Measurements from ENCODE around the gene COL4A5.

The COL4A5 gene

GRCh38 chrX:108734426-108734825 is 294.8 kb downstream of the COL4A5 start:
- H3K4me1 Mint-ChIP-seq (ENCODE audit: low read depth): no peaks in the 10 kb centered on the region
- DNase-seq: no peak
- no peak overlapping the region for H3K27ac Mint-ChIP-seq
- peaks cover 83% of the 10 kb centered on the region for H3K27me3 Mint-ChIP-seq
- H3K36me3 Mint-ChIP-seq (ENCODE audit: low read depth): no peaks in the 10 kb centered on the region
- no peaks in the 10 kb centered on the region for H3K9me3 Mint-ChIP-seq
- no peak overlapping the region for H3K4me3 Mint-ChIP-seq

GRCh38 chrX:108735091-108735678 is 295.5 kb downstream of the COL4A5 start:
- Mint-ChIP-seq H3K36me3 (ENCODE audit: low read depth) (no peaks in the 10 kb centered on the region), H3K27ac (no peak overlapping the region), H3K4me1 (ENCODE audit: low read depth) (no peaks in the 10 kb centered on the region), H3K4me3 (no peak overlapping the region), H3K9me3 (no peaks in the 10 kb centered on the region), H3K27me3 (peaks cover 87% of the 10 kb centered on the region)
- no peak for DNase-seq

GRCh38 chrX:108735679-108736508 is 296.3 kb downstream of the COL4A5 start:
- DNase-seq: no peak
- Mint-ChIP-seq H3K27me3 (peaks cover 84% of the 10 kb centered on the region), H3K36me3 (ENCODE audit: low read depth) (no peaks in the 10 kb centered on the region), H3K4me1 (ENCODE audit: low read depth) (no peaks in the 10 kb centered on the region), H3K27ac (no peak overlapping the region), H3K4me3 (no peak overlapping the region), H3K9me3 (no peaks in the 10 kb centered on the region)

- DNase-seq: no peak
- H3K4me1 Mint-ChIP-seq (ENCODE audit: low read depth): no peaks in the 10 kb centered on the region
- no peaks in the 10 kb centered on the region for H3K36me3 Mint-ChIP-seq (ENCODE audit: low read depth)
- no peaks in the 10 kb centered on the region for H3K9me3 Mint-ChIP-seq
- H3K27me3 Mint-ChIP-seq: peaks cover 76% of the 10 kb centered on the region
- H3K27ac Mint-ChIP-seq: no peak within 1 kb of the TSS
- H3K4me3 Mint-ChIP-seq: no peak within 1 kb of the TSS
Observed at GRCh38 chrX:108736509-108737479, 297.2 kb downstream of the COL4A5 start, which contains the start of gene IRS4. Gene IRS4, minus strand, starts transcription at chrX:108736563.

GRCh38 chrX:108737754-108738153 is 298.1 kb downstream of the COL4A5 start:
- H3K4me1 Mint-ChIP-seq (ENCODE audit: low read depth): no peaks in the 10 kb centered on the region
- no peaks in the 10 kb centered on the region for H3K36me3 Mint-ChIP-seq (ENCODE audit: low read depth)
- peaks cover 74% of the 10 kb centered on the region for H3K27me3 Mint-ChIP-seq
- no peaks in the 10 kb centered on the region for H3K9me3 Mint-ChIP-seq
- DNase-seq: no peak
- no peak overlapping the region for H3K27ac Mint-ChIP-seq
- H3K4me3 Mint-ChIP-seq: no peak overlapping the region

- H3K27ac Mint-ChIP-seq: no peak overlapping the region
Observed at GRCh38 chrX:108740299-108740774, 300.7 kb downstream of the COL4A5 start.

More at GRCh38 chrX:108740299-108740774, 300.7 kb downstream of the COL4A5 start:
- no peak for DNase-seq
- no peaks in the 10 kb centered on the region for H3K4me1 Mint-ChIP-seq (ENCODE audit: low read depth)
- no peaks in the 10 kb centered on the region for H3K36me3 Mint-ChIP-seq (ENCODE audit: low read depth)
- no peaks in the 10 kb centered on the region for H3K9me3 Mint-ChIP-seq
- no peak overlapping the region for H3K4me3 Mint-ChIP-seq
- H3K27me3 Mint-ChIP-seq: peaks cover 51% of the 10 kb centered on the region

Data from activated T-cell treated with anti-CD3 and anti-CD28 coated beads, Interleukin-2, amount 50 U/mL, for 24 hours (primary cell).